ENCODE measurements around the gene SLC18A2.

SLC18A2 gene

DNA sequence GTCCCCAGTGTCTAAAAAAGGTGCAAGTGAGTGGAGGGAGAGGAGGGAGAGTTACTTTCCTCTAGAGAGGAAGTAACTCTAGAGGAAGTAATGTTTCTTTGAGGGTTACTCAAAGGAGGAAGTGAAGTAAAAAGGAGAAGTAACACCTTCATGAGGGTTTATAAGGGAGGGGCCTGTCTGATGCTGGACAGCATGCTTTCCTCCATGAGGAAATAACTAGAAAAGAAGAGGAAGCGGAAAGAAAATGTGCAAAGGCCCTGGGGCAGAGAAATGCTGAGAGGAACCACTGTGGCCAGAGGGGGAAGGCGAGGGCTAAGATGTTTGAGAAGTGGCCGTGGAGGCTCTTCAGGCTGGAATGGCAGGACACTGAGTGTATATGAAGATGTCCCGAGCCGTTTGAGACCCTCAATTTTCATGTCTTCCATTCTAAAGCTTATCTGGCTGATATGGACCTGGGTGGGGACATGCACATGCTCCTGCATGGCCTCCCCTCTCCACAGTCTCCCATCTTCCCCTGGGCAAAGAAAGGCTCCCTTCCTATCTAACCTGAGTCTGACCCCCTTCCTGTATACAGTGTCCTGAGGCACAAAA lies 3.4 kb upstream of the SLC18A2 start:
- DNase-seq (ENCODE audit: low spot score): no peak

DNA sequence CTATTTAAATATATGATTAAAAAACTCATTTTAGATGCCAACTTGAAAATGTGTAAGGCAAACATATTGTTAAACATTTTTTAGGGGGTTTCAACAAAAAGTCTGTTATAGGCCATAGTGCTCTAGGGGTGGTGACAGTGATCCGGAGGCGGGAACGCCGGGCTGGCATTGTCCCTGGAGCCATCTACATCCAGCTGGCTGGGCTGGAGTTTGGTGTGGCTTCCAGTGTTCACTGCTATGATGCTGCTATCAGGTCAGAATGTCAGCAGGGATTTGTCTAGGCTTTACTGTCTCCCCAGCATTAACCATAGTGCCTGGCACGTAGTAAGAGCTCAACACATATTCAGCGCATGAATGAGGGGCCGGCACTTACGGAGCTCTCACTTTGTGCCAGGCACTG lies 1.9 kb upstream of the SLC18A2 start:
- DNase-seq (ENCODE audit: low spot score): no peak

GRCh38 chr10:117239721-117240620 lies 943 bp upstream of the SLC18A2 start:
- no peak for DNase-seq (ENCODE audit: low spot score)

DNA sequence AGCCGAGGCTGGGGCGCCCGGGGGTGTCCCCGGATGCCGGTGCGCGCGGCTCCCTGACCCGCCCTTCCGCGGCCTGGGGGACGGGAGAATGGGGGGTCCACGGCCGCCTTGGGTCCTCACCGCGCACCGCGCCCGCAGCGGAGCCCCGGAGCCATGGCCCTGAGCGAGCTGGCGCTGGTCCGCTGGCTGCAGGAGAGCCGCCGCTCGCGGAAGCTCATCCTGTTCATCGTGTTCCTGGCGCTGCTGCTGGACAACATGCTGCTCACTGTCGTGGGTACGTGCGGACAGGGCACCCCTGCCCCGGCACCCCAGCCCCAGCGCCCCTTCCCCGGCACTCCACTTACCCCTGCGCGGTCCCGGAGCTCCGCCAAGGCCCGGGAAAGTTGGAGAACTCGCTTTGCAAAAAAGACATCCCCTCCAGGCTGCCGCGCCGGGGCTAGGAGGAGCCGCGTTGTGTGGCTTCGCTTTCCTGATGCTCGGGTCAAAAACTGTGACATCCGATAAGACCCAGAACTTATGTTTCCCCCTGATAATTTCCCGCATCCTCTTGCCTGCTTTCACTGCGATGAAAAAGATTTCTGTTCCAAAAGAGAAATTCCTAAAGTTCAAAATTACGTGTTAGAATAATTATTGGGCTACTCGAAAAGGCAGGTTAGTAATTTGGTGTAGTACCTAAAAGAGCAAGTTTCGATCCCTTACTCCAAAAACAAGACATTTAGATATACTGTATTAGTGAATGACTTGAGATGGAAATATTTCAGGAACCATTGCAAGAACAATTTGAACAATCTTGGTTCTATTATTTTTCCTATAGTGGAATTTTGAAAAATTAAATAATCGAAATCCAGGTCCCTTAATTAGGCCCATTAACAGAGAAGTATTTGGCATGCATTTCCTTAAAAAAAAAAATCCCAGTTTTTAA lies 888 bp downstream of the SLC18A2 start:
- no peak for DNase-seq (ENCODE audit: low spot score)

DNA sequence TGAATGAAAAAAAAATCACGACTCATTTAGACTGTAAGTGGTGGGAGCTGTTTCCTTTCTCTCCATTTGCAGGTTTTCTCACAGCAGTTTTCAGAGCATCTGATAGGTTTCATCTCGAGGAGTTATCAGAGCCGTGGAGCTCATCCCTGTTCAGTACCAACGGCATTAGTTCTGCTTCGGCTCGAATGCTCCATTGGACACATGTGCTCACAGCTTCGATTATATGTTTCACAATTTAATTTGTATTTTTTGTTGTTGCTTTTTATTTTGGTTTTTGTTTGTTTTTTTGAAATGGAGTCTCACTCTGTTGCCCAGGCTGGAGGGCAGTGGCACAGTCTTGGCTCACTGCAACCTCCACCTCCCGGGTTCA lies 1.5 kb downstream of the SLC18A2 start:
- no peak for DNase-seq (ENCODE audit: low spot score)

DNA sequence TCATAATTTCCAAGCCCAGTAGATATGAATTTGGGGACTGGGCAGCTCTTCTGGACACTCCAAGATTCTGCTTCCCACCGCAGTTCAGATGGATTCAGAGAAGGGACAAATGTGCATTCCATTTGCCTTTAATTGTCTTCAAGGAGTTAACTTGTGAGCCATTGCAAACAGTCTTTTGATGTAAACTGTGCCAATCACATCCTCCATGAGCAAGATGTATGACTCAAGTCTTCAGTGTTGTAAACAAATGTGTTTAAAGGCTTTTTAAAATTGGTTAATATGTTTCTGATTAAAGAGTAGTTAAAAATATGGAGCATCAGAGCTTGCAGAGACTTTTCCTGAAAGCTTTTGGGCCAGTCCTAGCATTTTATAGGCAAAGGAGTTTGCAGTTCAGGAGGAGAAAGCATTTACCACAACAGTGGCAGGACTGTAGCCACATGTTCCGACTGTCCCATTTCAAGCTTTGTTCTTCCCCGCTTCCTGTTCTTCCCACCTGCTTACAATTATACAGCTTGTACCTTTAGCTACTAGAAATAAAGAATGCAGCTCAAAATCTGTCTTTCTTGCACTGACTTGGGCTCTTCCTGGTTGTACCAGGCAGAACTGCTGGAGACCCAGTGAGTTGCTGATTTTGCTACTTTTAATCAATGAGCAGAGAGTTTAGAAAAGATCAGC lies 6.2 kb downstream of the SLC18A2 start:
- no peak for DNase-seq (ENCODE audit: low spot score)

GRCh38 chr10:117248750-117249465 lies 8.0 kb downstream of the SLC18A2 start:
- peak; percentile 36 for DNase-seq (ENCODE audit: low spot score)

DNA sequence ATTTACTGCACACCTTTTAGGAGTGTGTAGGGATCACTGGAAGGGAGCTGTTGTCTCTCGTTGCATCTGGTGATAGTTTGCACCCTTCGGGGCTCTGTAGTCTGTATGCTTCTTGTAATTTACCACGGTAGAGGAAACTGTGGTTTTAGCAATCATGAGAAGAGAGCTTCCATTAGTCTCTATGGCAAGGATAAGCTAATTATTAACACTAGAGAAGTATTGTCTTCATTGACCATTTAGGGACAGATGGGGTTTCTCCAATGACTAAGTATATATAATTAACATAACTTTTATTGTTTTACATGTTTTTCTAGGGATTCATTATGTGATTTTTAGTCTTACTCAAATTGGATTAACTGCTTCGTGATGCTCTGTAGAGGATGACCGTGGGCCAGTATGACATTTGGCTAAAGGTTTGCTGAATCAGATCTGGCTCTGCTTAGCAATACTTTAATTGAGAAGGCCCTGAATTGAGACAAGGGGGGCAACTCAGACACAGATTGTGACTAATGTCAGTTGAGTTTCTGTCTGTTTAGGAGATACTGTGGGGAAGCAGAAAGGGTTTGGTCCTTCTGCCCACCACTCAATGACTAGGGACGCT lies 8.7 kb downstream of the SLC18A2 start:
- DNase-seq (ENCODE audit: low spot score): peak; percentile 73

DNA sequence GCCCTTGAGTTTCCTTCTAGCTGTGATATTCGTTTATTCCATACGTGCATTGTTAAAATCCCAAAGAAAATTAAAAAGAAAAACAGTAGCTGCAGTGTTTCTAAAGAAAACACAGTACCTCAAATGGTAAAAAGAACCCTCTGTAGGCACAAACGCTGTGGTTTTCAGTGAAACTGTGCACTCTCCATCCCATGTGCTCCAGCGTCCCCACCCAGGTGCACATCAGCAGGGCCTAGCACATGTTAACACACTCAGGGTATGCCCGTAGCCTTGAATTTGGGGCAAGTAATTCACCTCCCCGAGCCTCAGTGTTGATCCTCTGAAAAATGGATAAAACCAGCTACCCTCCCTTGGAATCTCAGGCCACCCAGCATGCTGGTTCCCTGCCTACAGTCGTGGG lies 9.5 kb downstream of the SLC18A2 start:
- DNase-seq (ENCODE audit: low spot score): no peak

DNA sequence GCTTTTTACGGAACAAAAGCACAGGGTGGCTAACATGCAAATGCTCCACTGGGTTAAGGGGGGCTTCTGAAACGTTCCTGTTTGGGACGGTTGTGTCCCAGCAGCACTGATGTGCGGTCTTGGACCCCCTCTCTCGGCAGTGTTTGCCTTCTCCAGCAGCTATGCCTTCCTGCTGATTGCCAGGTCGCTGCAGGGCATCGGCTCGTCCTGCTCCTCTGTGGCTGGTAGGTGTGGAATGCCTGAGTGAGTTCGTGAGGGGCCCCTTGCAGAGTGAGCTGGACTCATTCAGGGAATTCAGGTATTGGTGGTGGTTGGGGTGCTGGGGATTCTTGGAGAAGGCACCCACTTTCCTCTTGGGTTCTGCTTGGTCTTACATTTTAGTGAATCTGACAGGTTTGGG lies 13.0 kb downstream of the SLC18A2 start:
- no peak for DNase-seq (ENCODE audit: low spot score)

- no peak for DNase-seq (ENCODE audit: low spot score)
These were observed 13.4 kb downstream of the SLC18A2 start for GRCh38 chr10:117254338-117254737.

- DNase-seq (ENCODE audit: low spot score): no peak
These were observed 14.1 kb downstream of the SLC18A2 start for GRCh38 chr10:117254774-117255735.

DNA sequence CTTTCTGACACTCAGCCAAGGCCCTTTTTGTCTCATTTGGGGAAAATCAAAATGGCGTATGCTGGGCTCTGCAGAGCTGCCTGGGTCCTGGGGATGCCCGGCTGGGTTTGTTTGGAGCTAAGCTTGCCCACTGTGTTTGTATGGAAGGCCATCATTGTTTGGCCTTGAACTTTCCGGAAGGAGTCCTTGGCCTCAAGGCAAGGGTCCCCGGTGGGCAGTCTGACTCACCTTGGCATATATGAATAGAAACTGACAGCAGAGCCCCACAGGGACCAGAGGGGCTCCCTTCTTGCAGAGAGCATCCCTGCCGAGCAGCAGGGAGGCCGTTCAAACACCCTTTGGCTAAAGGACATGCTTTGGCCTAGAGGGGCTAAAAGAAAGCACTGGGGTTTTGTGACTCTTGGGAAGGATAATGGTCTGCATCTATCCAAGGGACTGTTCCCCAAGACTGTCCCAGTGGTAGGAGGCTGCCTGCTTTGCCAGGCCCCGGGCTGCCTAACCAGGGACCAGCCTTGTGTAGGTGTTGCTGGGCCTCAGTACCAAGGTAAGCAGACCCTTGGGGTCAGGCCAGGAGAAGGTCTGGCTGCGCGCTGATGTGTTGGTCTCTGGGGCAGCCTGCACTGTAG lies 15.0 kb downstream of the SLC18A2 start:
- DNase-seq (ENCODE audit: low spot score): no peak

DNA sequence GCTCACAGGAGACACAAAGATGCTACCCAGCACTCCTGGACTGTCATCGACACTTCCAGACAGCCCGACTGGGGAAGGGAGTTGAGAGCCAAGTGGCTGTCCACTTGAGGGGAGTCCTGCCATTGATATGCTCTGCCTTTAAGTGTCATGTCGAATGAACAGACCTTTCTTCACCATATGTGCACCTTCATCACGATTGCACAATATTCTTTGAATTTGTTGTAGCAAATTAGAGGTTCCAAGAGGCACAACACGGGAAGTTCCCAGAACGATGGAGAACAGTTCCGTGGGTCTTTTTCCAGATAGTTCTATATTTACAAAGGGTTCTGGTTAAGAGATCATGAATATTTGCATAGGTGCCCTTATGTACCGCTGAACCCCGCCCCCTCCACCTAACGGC lies 16.0 kb downstream of the SLC18A2 start:
- no peak for DNase-seq (ENCODE audit: low spot score)

DNA sequence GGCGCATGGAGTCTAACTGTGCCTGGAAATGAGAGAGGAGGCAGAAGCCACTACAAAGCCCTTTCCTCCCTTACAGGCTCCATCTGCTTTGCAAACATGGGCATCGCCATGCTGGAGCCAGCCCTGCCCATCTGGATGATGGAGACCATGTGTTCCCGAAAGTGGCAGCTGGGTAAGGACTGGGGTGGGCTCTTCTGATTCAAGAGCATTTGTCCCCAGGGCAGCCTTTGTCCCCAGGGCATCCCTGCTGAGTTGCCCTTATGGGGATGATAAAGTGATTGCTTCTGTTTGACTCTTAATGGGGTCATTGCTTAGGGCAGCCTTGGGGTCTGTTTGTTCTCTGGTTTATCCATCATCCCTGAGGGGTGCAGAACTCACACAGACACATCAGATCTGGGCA lies 16.8 kb downstream of the SLC18A2 start:
- no peak for DNase-seq (ENCODE audit: low spot score)

- no peak for DNase-seq (ENCODE audit: low spot score)
These were observed 18.4 kb downstream of the SLC18A2 start for GRCh38 chr10:117259279-117259678.

GRCh38 chr10:117260084-117260483 lies 19.2 kb downstream of the SLC18A2 start:
- DNase-seq (ENCODE audit: low spot score): no peak

DNA sequence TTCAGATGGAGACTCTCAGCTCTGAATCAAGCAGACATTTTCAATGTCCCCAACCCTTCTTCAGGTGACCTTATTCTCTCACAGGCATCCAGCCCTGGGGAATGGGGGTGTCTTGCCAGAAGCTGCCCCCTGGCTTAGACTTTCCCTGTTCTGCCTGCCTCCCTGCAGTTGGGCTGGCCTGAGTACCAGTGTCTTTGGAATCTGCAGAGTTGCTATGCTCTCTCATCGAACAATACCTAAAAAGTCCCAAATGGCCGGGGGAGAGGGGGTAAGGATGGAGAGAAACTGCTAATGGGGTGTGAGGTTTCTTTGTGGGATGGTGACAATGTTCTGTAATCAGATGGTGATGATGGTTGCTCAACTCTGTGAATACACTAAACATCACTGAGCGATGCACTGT lies 20.6 kb downstream of the SLC18A2 start:
- DNase-seq (ENCODE audit: low spot score): no peak

GRCh38 chr10:117262291-117262902 lies 21.5 kb downstream of the SLC18A2 start:
- no peak for DNase-seq (ENCODE audit: low spot score)
